GM12891 (cell line): ENCODE measurements around the gene MAST1.
A peak's percentile ranks its signal among the peaks of the same experiment; 100 is the strongest.

Experiments
- POLR2A ChIP-seq: IDR thresholded peaks from 2 replicates; pipeline ENCODE4 v1.6.1; 2011; ENCODE audit warnings: low read depth, low read length, control low read depth
- POLR2AphosphoS5 ChIP-seq: IDR thresholded peaks from 2 replicates; pipeline ENCODE4 v1.6.1; 2011; ENCODE audit warnings: low read depth, low read length, control low read depth
- POU2F2 ChIP-seq: IDR thresholded peaks from 2 replicates; pipeline ENCODE4 v1.6.1; 2011; ENCODE audit warnings: low read depth, mild to moderate bottlenecking, control low read depth, low read length, moderate library complexity
- SPI1 ChIP-seq: IDR thresholded peaks from 2 replicates; pipeline ENCODE4 v1.6.1; 2011; ENCODE audit warnings: low read depth, low read length, control low read depth
- TAF1 ChIP-seq: IDR thresholded peaks from 2 replicates; pipeline ENCODE4 v1.6.1; 2011; ENCODE audit warnings: low read depth, low read length, control low read depth

GRCh38 chr19:12881172-12881808 is 43.0 kb downstream of the MAST1 start, which contains the start of gene DNASE2:
- peak; percentile 72 for TF ChIP-seq POLR2AphosphoS5
- peak; percentile 66; the same call in 1 of the 2 replicates for TF ChIP-seq POLR2A
- TF ChIP-seq SPI1: peak; percentile 98
- peak; percentile 14; the same call in 1 of the 2 replicates for TF ChIP-seq TAF1
- peak; percentile 43; the same call in 1 of the 2 replicates for TF ChIP-seq POU2F2
